ENCODE results near the gene BARHL1.

Gene BARHL1

GRCh38 chr9:132584601-132585560, 2.5 kb downstream of the BARHL1 start:
- DNase-seq (ENCODE audit: low spot score): no peak
- TF ChIP-seq CTCF (IDR thresholded peaks at IDR 0.05; ENCODE audit: borderline replicate concordance, control extremely low read depth, extremely low read depth, insufficient read depth, missing control alignments): no peak
- in situ Hi-C loops (cut with MboI; ENCODE audit: low sequenced_read_pairs, unreplicated experiment): no loop called here

DNA sequence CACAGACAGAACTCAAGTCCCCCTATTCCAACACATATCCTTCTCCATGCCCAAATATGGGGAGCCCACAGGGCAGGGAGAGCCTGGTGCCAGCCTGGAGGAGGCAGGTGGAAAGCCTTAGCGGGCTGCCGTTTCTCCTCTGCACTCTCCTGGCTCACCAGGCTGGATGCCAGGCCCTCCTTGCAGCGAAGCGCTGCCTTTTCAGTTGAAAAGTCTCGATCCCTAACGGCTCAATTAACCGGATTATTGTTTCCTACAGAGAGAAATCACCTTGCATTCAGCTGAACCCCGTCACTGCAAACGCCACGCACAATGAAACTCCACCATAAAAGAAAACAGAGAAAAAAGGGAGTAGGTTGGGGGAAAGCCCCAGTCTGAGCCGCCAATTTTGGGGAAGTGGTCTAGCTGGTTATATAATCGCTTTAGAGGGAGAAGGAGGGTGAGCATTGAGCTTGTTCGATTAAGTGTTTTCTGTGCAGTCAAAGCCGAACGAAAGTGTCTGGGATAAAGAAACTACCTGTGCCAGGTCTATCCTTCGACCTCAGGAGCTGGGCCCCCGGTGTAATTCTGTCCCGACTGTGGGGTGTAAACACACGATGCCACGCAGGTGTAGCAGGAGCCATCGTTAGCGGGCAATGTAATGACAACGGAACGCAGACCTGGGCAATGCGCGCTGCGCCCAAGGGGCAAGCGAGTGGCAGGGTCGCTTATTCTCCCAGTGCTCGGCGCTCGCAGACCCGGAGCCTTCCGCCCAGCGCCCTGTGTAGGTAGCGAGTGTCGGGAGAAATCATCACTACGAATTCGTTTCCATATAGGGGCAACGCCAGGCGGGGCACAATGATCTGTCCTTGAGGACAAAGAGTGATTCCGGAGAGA, 3.8 kb downstream of the BARHL1 start:
- in situ Hi-C loops (cut with MboI; ENCODE audit: low sequenced_read_pairs, unreplicated experiment): no loop called here
- peak; percentile 44 for DNase-seq (ENCODE audit: low spot score)
- no peak for TF ChIP-seq CTCF (IDR thresholded peaks at IDR 0.05; ENCODE audit: borderline replicate concordance, control extremely low read depth, extremely low read depth, insufficient read depth, missing control alignments)

GRCh38 chr9:132586830-132587591, 4.6 kb downstream of the BARHL1 start:
- TF ChIP-seq CTCF (IDR thresholded peaks at IDR 0.05; ENCODE audit: borderline replicate concordance, control extremely low read depth, extremely low read depth, insufficient read depth, missing control alignments): no peak
- peak; percentile 44 for DNase-seq (ENCODE audit: low spot score)
- in situ Hi-C loops (cut with MboI; ENCODE audit: low sequenced_read_pairs, unreplicated experiment): no loop called here

DNA sequence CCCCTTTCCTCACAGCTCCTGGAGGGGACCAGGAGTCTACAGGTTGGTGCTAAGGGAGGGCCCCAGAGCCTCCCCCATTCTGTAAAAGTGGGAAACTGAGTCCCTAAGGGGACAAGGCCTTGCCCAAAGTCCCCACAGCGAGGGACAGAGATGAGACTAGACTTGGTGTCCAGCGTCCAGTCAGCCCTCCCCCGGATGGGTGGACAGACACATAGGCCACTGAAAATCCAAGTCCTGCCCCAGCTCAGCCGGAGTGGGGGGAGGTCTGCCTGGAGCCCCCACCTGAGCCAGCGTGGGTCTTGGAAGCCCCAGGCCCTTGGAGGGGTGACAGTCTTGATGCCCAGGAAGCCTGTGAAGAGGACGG, 5.2 kb downstream of the BARHL1 start:
- TF ChIP-seq CTCF (IDR thresholded peaks at IDR 0.05; ENCODE audit: borderline replicate concordance, control extremely low read depth, extremely low read depth, insufficient read depth, missing control alignments): no peak
- in situ Hi-C loops (cut with MboI; ENCODE audit: low sequenced_read_pairs, unreplicated experiment): no loop called here
- DNase-seq (ENCODE audit: low spot score): peak; percentile 29

DNA sequence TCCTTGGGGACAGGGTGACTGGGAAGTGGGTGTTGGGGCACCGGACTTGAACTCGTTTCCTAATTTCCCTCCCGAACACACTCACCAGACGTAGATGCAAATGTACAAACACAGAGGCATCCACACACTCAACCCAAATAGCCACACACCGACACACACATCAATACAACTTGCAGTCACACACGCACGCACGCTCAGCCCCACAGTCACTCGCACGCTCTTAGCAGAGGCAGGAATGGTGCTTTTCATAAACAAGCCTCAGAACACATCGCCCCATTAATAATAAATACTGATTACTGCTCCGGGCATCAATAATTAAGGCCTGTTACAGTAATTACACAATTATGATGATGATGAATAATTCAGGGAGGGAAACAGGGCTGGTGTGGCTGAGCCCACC, 5.7 kb downstream of the BARHL1 start:
- in situ Hi-C loops (cut with MboI; ENCODE audit: low sequenced_read_pairs, unreplicated experiment): no loop called here
- TF ChIP-seq CTCF (IDR thresholded peaks at IDR 0.05; ENCODE audit: borderline replicate concordance, control extremely low read depth, extremely low read depth, insufficient read depth, missing control alignments): no peak
- DNase-seq (ENCODE audit: low spot score): no peak

Data from GM13976 (cell line).